Astrocyte (in vitro differentiated cells and primary cell): Measurements from ENCODE around the gene DEDD2. TPM values are rescaled to one million over a fixed set of nuclear protein-coding genes. Genes with fewer than 3 reads are reported as not detected.

Experiments
- DNase-seq: peaks from one replicate; pipeline ENCODE4 v3.0.0-alpha.2; 2010; ENCODE audit warnings: low read depth
- FAIRE-seq: peaks from 2 replicates; lab custom pipeline; 2011; peaks lifted over from hg19 to GRCh38; lab: Jason Lieb, UNC
- H2AFZ ChIP-seq: 2 replicates; pipeline ENCODE4 v1.6.0; 2012; ENCODE audit warnings: low read depth, low read length, inconsistent platforms
- H3K27ac ChIP-seq: 2 replicates; pipeline ENCODE4 v1.5.1; 2011; ENCODE audit warnings: low read depth, low read length, inconsistent platforms
- H3K27me3 ChIP-seq: 2 replicates; pipeline ENCODE4 v1.6.0; 2011; ENCODE audit warnings: low read length, inconsistent platforms; ENCODE audit not compliant: insufficient read depth
- H3K36me3 ChIP-seq: 2 replicates; pipeline ENCODE4 v1.5.1; 2011; ENCODE audit warnings: low read length, inconsistent platforms; ENCODE audit not compliant: insufficient read depth
- H3K4me1 ChIP-seq: 2 replicates; pipeline ENCODE4 v1.5.1; 2011; ENCODE audit warnings: low read length, inconsistent platforms; ENCODE audit not compliant: insufficient read depth
- H3K4me2 ChIP-seq: 2 replicates; pipeline ENCODE4 v1.6.0; 2012; ENCODE audit warnings: low read length, inconsistent platforms
- H3K4me3 ChIP-seq: 2 replicates; pipeline ENCODE4 v1.5.1; 2011; ENCODE audit warnings: low read depth, mild to moderate bottlenecking, low read length, inconsistent platforms; ENCODE audit not compliant: insufficient read depth
- H3K79me2 ChIP-seq: 2 replicates; pipeline ENCODE4 v1.6.0; 2012; ENCODE audit warnings: mild to moderate bottlenecking, low read length, inconsistent platforms; ENCODE audit not compliant: insufficient read depth
- H3K9ac ChIP-seq: 2 replicates; pipeline ENCODE4 v1.6.0; 2012; ENCODE audit warnings: mild to moderate bottlenecking, low read length, inconsistent platforms
- H3K9me3 ChIP-seq: 2 replicates; pipeline ENCODE4 v1.5.1; 2012; ENCODE audit warnings: low read depth, mild to moderate bottlenecking, low read length, inconsistent platforms; ENCODE audit not compliant: insufficient read depth
- H4K20me1 ChIP-seq: 2 replicates; pipeline ENCODE4 v1.6.0; 2012; ENCODE audit warnings: low read length, inconsistent platforms; ENCODE audit not compliant: insufficient read depth
- H3K27ac Mint-ChIP-seq: one replicate; pipeline ENCODE4 v1.8.0; 2021; ENCODE audit warnings: mild to moderate bottlenecking, mixed read lengths; ENCODE audit not compliant: unreplicated experiment
- H3K27me3 Mint-ChIP-seq: one replicate; pipeline ENCODE4 v1.8.0; 2021; ENCODE audit warnings: low read depth, mixed read lengths; ENCODE audit not compliant: unreplicated experiment
- H3K36me3 Mint-ChIP-seq: one replicate; pipeline ENCODE4 v1.8.0; 2021; ENCODE audit warnings: low read depth, mixed read lengths; ENCODE audit not compliant: unreplicated experiment
- H3K4me1 Mint-ChIP-seq: one replicate; pipeline ENCODE4 v1.8.0; 2021; ENCODE audit warnings: low read depth, mixed read lengths; ENCODE audit not compliant: unreplicated experiment
- H3K4me3 Mint-ChIP-seq: one replicate; pipeline ENCODE4 v1.8.0; 2021; ENCODE audit warnings: mild to moderate bottlenecking, moderate library complexity, mixed read lengths; ENCODE audit not compliant: unreplicated experiment
- H3K9me3 Mint-ChIP-seq: one replicate; pipeline ENCODE4 v1.8.0; 2021; ENCODE audit warnings: mild to moderate bottlenecking, mixed read lengths; ENCODE audit not compliant: unreplicated experiment
- EZH2 ChIP-seq: IDR thresholded peaks from 2 replicates; pipeline ENCODE4 v1.6.1; 2012; ENCODE audit warnings: mild to moderate bottlenecking, low read length, inconsistent platforms; ENCODE audit not compliant: insufficient read depth
- total RNA-seq: library from RNA; stranded (reverse); gene quantifications from 2 replicates; pipeline ENCODE4 v1.2.1, GENCODE V29; 2021
- TF ChIP-seq, protein P1 (sequence below): IDR thresholded peaks from 2 replicates; pipeline ENCODE4 v1.5.1; 2011; ENCODE audit warnings: low read depth, mild to moderate bottlenecking, inconsistent platforms, low read length, moderate library complexity; ENCODE audit not compliant: insufficient read depth

DEDD2 gene
- total RNA-seq, 1 donor from 2014 or later, result 26.1 TPM

DNA sequence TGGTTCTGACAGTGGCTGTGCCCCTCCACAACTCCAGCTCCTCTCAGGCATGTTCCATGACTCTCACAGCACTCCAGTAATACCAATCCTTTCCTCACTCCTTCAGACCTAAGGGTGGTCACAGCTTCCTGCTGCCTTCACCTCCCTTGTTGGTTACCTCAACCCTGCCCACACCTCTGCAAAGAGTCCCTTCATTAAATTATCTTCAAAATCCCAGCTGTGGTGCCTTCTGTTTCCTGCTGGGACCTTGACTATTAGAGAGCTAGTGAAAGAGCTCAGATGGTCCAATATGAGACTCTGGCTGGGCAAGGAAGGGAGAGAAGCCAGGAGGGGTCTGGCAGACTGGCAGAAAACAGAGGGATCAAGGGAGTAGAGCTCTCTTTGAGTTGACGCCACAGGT lies 26.1 kb downstream of the DEDD2 start:
- no peak for FAIRE-seq
- H3K9ac ChIP-seq, result no peak overlapping the region

DNA sequence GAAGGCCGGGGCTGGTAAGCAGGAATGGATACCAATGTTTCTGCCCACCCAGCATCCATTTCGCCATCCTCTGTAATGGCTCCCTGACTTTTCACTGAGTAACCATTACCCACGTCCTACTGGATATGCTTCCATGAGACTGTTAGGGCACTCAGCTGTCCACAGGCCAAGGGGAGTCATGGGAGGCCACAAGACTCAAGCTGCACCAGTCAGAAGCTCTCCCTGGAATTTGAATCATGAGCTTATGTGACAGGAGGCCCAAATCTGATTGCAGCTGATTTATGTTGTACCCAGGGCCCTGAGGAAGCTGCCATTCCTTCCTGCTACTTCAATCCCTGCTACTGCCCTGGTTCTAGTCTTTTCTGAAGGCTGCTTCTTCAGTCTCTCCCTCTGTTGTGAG lies 28.3 kb downstream of the DEDD2 start:
- Histone ChIP-seq H3K27ac (no peak overlapping the region), H2AFZ (no peak overlapping the region), H3K4me3 (no peak overlapping the region), H3K27me3 (no peaks in the 10 kb centered on the region), H3K9ac (no peak overlapping the region), H4K20me1 (no peaks in the 10 kb centered on the region), H3K36me3 (no peaks in the 10 kb centered on the region), H3K9me3 (peaks cover 2% of the 10 kb centered on the region), H3K4me2 (no peak overlapping the region), H3K79me2 (no peaks in the 10 kb centered on the region), H3K4me1 (peaks cover 7% of the 10 kb centered on the region)
- H3K27me3 Mint-ChIP-seq, result peaks cover 23% of the 10 kb centered on the region
- DNase-seq (no peak), FAIRE-seq (no peak)
- H3K9me3 Mint-ChIP-seq, result peaks cover 6% of the 10 kb centered on the region
- H3K4me1 Mint-ChIP-seq, result peaks cover 14% of the 10 kb centered on the region
- peaks cover 4% of the 10 kb centered on the region for H3K36me3 Mint-ChIP-seq
- TF ChIP-seq, protein P1, sequence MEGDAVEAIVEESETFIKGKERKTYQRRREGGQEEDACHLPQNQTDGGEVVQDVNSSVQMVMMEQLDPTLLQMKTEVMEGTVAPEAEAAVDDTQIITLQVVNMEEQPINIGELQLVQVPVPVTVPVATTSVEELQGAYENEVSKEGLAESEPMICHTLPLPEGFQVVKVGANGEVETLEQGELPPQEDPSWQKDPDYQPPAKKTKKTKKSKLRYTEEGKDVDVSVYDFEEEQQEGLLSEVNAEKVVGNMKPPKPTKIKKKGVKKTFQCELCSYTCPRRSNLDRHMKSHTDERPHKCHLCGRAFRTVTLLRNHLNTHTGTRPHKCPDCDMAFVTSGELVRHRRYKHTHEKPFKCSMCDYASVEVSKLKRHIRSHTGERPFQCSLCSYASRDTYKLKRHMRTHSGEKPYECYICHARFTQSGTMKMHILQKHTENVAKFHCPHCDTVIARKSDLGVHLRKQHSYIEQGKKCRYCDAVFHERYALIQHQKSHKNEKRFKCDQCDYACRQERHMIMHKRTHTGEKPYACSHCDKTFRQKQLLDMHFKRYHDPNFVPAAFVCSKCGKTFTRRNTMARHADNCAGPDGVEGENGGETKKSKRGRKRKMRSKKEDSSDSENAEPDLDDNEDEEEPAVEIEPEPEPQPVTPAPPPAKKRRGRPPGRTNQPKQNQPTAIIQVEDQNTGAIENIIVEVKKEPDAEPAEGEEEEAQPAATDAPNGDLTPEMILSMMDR, result no peak
- no peak for TF ChIP-seq EZH2
- no peak overlapping the region for H3K27ac Mint-ChIP-seq
- no peak overlapping the region for H3K4me3 Mint-ChIP-seq

More for the DNA sequence above, 26.1 kb downstream of the DEDD2 start:
- no peak overlapping the region for H3K4me2 ChIP-seq
- no peaks in the 10 kb centered on the region for H3K27me3 ChIP-seq
- TF ChIP-seq, protein P1, result no peak
- no peak for TF ChIP-seq EZH2
- H3K9me3 Mint-ChIP-seq, result peaks cover 8% of the 10 kb centered on the region
- H4K20me1 ChIP-seq, result no peaks in the 10 kb centered on the region
- H3K4me3 Mint-ChIP-seq, result no peak overlapping the region
- H3K9me3 ChIP-seq, result peaks cover 2% of the 10 kb centered on the region
- no peak overlapping the region for H2AFZ ChIP-seq
- H3K27me3 Mint-ChIP-seq, result peaks cover 23% of the 10 kb centered on the region
- DNase-seq, result no peak
- H3K36me3 Mint-ChIP-seq, result peaks cover 8% of the 10 kb centered on the region
- H3K79me2 ChIP-seq, result no peaks in the 10 kb centered on the region
- H3K4me3 ChIP-seq, result no peak overlapping the region
- no peaks in the 10 kb centered on the region for H3K4me1 ChIP-seq
- H3K27ac ChIP-seq, result no peak overlapping the region
- H3K4me1 Mint-ChIP-seq, result no peaks in the 10 kb centered on the region
- peak overlapping the region; percentile 50 for H3K27ac Mint-ChIP-seq
- no peaks in the 10 kb centered on the region for H3K36me3 ChIP-seq

GRCh38 chr19:42188665-42189064 lies 28.8 kb downstream of the DEDD2 start:
- no peak overlapping the region for H3K4me3 ChIP-seq
- no peak for DNase-seq
- H3K4me2 ChIP-seq, result no peak overlapping the region
- peaks cover 4% of the 10 kb centered on the region for H3K36me3 Mint-ChIP-seq
- peaks cover 4% of the 10 kb centered on the region for H3K9me3 Mint-ChIP-seq
- no peak for FAIRE-seq
- peaks cover 2% of the 10 kb centered on the region for H3K9me3 ChIP-seq
- no peak overlapping the region for H3K27ac Mint-ChIP-seq
- H2AFZ ChIP-seq, result no peak overlapping the region
- H3K4me1 ChIP-seq, result peaks cover 7% of the 10 kb centered on the region
- no peaks in the 10 kb centered on the region for H3K79me2 ChIP-seq
- no peak for TF ChIP-seq EZH2
- TF ChIP-seq, protein P1, result no peak
- H3K27ac ChIP-seq, result no peak overlapping the region
- H3K4me3 Mint-ChIP-seq, result no peak overlapping the region
- no peaks in the 10 kb centered on the region for H3K36me3 ChIP-seq
- peaks cover 15% of the 10 kb centered on the region for H3K4me1 Mint-ChIP-seq
- H3K27me3 Mint-ChIP-seq, result peaks cover 23% of the 10 kb centered on the region
- H4K20me1 ChIP-seq, result no peaks in the 10 kb centered on the region
- H3K27me3 ChIP-seq, result no peaks in the 10 kb centered on the region
- no peak overlapping the region for H3K9ac ChIP-seq
